GM12878 (cell line): ENCODE data around the gene ZFP1. TPM values are rescaled to one million over a fixed set of nuclear protein-coding genes. Genes with fewer than 3 reads are reported as not detected.

Experiments used
- ATAC-seq: fragments of 200-7000 bp; cut with Tn5 transposase; 3 replicates; pipeline ENCODE4 v1.9.1; 2020; ENCODE audit warnings: mild to moderate bottlenecking, moderate library complexity
- BruUV-seq: library from RNA; stranded (reverse); fragments of 400-500 nt; replicated peaks from 2 replicates; lab custom pipeline; 2021; lab: Mats Ljungman, UMichigan
- CTCF ChIA-PET: fragments of 300-600 bp; sonication (Branson Sonifier 250); formaldehyde crosslinking; extraction: SDS; loops from one replicate; lab custom pipeline; 2021; ENCODE audit warnings: inconsistent platforms; lab: Yijun Ruan, JAX
- POLR2A ChIA-PET: fragments of 350-600 bp; formaldehyde crosslinking; extraction: SDS; loops from one replicate; lab custom pipeline; 2021; ENCODE audit warnings: inconsistent platforms; lab: Charles Lee
- RAD21 ChIA-PET: fragments of 300-600 bp; sonication (Branson Sonifier 250); formaldehyde crosslinking; loops from one replicate; lab custom pipeline; 2023; ENCODE audit warnings: antibody characterized with exemption; ENCODE audit not compliant: unreplicated experiment; lab: Charles Lee
- SMC1A ChIA-PET: fragments of 300-600 bp; sonication (Branson Sonifier 250); formaldehyde crosslinking; loops from one replicate; lab custom pipeline; 2023; ENCODE audit not compliant: unreplicated experiment, uncharacterized antibody; lab: Charles Lee
- DNase-seq: peaks from one replicate; pipeline ENCODE4 v3.0.0-alpha.2; 2011; ENCODE audit warnings: low read depth, low spot score
- FAIRE-seq: peaks from 3 replicates; lab custom pipeline; 2011; peaks lifted over from hg19 to GRCh38; lab: Jason Lieb, UNC
- H2AFZ ChIP-seq: 2 replicates; pipeline ENCODE4 v1.6.0; 2011; ENCODE audit warnings: low read depth, low read length, control low read depth; ENCODE audit not compliant: control insufficient read depth
- H3K27ac ChIP-seq: 2 replicates; pipeline ENCODE4 v1.5.1; 2011; ENCODE audit warnings: control low read depth; ENCODE audit not compliant: control insufficient read depth, insufficient read depth
- H3K27me3 ChIP-seq, 2 experiments: replicated peaks in 1 of 2; 2 replicates each; pipeline versions ENCODE4 v1.6.0 to v1.6.1; 2011; ENCODE audit warnings: low read length in 1 of 2; ENCODE audit not compliant: control insufficient read depth in 2 of 2, insufficient read depth in 2 of 2
- H3K36me3 ChIP-seq, 2 experiments: 2 replicates each; pipeline ENCODE4 v1.5.1; 2011; ENCODE audit warnings: low read length in 1 of 2; ENCODE audit not compliant: control insufficient read depth in 2 of 2, insufficient read depth in 2 of 2
- H3K4me1 ChIP-seq: 2 replicates; pipeline ENCODE4 v1.6.1; 2011; ENCODE audit warnings: mild to moderate bottlenecking, low read length, moderate library complexity, mixed read lengths; ENCODE audit not compliant: control insufficient read depth, insufficient read depth
- H3K4me2 ChIP-seq: 2 replicates; pipeline ENCODE4 v1.6.0; 2011; ENCODE audit warnings: control low read depth; ENCODE audit not compliant: control insufficient read depth, insufficient read depth
- H3K4me3 ChIP-seq: fragments of 200-600 bp; sonication (generic); 2 replicates; pipeline ENCODE4 v1.5.1; 2016
- H3K79me2 ChIP-seq: 2 replicates; pipeline ENCODE4 v1.6.0; 2011; ENCODE audit warnings: low read length; ENCODE audit not compliant: control insufficient read depth, insufficient read depth
- H3K9ac ChIP-seq: 2 replicates; pipeline ENCODE4 v1.8.0; 2011; ENCODE audit warnings: low read length, control low read depth, mixed read lengths; ENCODE audit not compliant: control insufficient read depth, insufficient read depth
- H3K9me3 ChIP-seq: replicated peaks from 3 replicates; pipeline ENCODE4 v1.5.1; 2011; ENCODE audit warnings: mild to moderate bottlenecking, low read length; ENCODE audit not compliant: control insufficient read depth, insufficient read depth
- H4K20me1 ChIP-seq: 2 replicates; pipeline ENCODE4 v1.6.0; 2011; ENCODE audit not compliant: control insufficient read depth, insufficient read depth
- CREB1 ChIP-seq: IDR thresholded peaks from 2 replicates; pipeline ENCODE4 v1.6.1; 2012; ENCODE audit warnings: low read depth, mild to moderate bottlenecking, inconsistent platforms
- IRF5 ChIP-seq: fragments of 450-650 bp; IDR thresholded peaks from 2 replicates; pipeline ENCODE4 v1.6.1; 2017; ENCODE audit warnings: borderline replicate concordance
- STAT3 ChIP-seq: IDR thresholded peaks from 2 replicates; pipeline ENCODE4 v1.6.1; 2011; ENCODE audit warnings: low read depth, low read length, improper control_type of control experiment
- WGBS: methylation state at CpG from one replicate; pipeline ENCODE4 v1.1.6; 2016; ENCODE audit warnings: low lambda C conversion rate; ENCODE audit not compliant: insufficient replicate concordance, insufficient coverage; ENCODE audit errors: missing lambda C conversion rate; 5-methylcytosine and 5-hydroxymethylcytosine counted together
- in situ Hi-C: fragments of 300-500 bp; cut with MboI; formaldehyde crosslinking; loops from 9 replicates; pipeline ENCODE4 v1.14.3; 2018; ENCODE audit warnings: mixed read lengths
- intact Hi-C: fragments of 100-400 bp; cut with micrococcal nuclease; formaldehyde crosslinking; loops from one replicate; pipeline ENCODE4 v1.14.2; 2022; ENCODE audit not compliant: unreplicated experiment
- polyA plus RNA-seq, 11 experiments: library from polyadenylated mRNA; depleted of rRNA in 4 of 11; unstranded in 6 of 11; stranded (reverse) in 5 of 11; fragments of >200 nt; fragmentation: Nextera tagmentation in 4 of 11; fragmentation: Illumina TruSeq in 1 of 11; extraction: Ambion mirVana in 4 of 11; extraction: Trizol in 1 of 11; gene quantifications; 1 replicate in 1 of 11; 2 replicates in 10 of 11; pipeline versions ENCODE4 v1.2.1 to v1.2.3, GENCODE V29; 2011 to 2016; ENCODE audit warnings: inconsistent platforms in 2 of 11, missing spikeins in 2 of 11, low read depth in 1 of 11
- total RNA-seq, 4 experiments: library from RNA; depleted of rRNA in 3 of 4; stranded (reverse); fragments of >200 nt in 3 of 4; fragmentation: Illumina TruSeq in 1 of 4; extraction: Trizol in 1 of 4; gene quantifications; 2 replicates each; pipeline versions ENCODE4 v1.2.1 to v1.2.3, GENCODE V29; 2013 to 2021

The ZFP1 gene
- total and polyA plus RNA-seq, 10 of the 15 experiments (the other 5 are each of a cell fraction or from before 2014, with no cell fraction given): 3.5 to 17.6 (median 14.7) TPM

DNA sequence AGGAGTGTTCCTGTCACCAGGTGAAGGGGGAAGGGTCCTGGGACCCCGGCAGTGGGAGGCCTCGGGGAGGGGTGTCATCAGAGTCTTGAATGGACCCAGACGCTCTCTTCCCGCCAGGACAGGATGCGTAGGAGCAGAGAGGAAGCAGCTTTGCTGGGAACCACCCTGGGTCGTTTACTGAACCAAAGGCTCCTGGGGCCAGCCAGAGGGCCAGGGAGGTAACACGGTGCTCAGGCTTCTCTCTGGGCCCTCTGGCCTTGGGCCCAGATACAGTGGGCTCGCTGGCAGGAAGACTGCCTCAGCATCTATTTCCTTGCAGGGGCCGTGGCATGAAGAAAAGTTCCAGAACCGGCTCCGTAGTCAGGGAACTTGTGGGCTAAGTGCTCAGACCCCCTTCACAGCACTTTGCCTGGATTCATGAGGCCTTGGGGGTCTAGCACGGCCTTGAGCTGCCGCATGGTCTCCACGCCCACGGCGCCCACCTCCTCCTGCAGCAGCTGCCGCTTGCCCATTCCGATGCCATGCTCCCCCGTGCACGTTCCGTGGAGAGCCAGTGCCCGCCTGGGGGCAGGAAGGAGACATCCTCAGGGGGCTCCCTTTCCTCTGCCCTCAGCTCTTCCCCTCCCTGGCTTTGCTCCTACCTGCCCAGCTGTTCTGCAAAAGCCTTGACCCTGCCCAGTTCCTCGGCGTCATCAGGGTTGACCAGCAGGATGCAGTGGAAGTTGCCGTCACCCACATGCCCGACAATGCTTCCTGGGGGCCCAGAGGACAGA lies 36.2 kb upstream of the ZFP1 start:
- no peaks in the 10 kb centered on the region for H4K20me1 ChIP-seq
- no TSS peak for BruUV-seq
- no peak overlapping the region for H3K9ac ChIP-seq
- RAD21 ChIA-PET: interaction anchor here (0.9 to 4.9 kb wide), 17 partner anchors 8 to 299 kb away, joined by 3 to 92 read pairs (median 8); partner anchors contain the start of genes WDR59 and ZNRF1
- H3K27me3 ChIP-seq: no peaks in the 10 kb centered on the region
- H3K27ac ChIP-seq: no peak overlapping the region
- DNase-seq (no peak), ATAC-seq (no peak), FAIRE-seq (no peak)
- no peak for TF ChIP-seq STAT3
- no peak for TF ChIP-seq CREB1
- TF ChIP-seq IRF5: no peak
- H3K4me1 ChIP-seq: peaks cover 36% of the 10 kb centered on the region
- SMC1A ChIA-PET: interaction anchor here (0.8 to 6.7 kb wide), 21 partner anchors 8 to 402 kb away, joined by 3 to 69 read pairs (median 4); partner anchors contain the start of gene ZNRF1
- WGBS: 44% methylated on average over 26 of the region's 26 CpGs
- H3K4me3 ChIP-seq: no peak overlapping the region
- H3K9me3 ChIP-seq: no peaks in the 10 kb centered on the region
- H3K36me3 ChIP-seq: no peaks in the 10 kb centered on the region; a peak in 1 of 4 replicates
- H2AFZ ChIP-seq: no peak overlapping the region
- CTCF ChIA-PET: interaction anchor here (0.6 to 6.7 kb wide), 39 partner anchors 9 to 1356 kb away, joined by 3 to 90 read pairs (median 6); partner anchors contain the start of genes MLKL, WDR59 and ZNRF1
- POLR2A ChIA-PET: interaction anchor here (0.9 to 1.8 kb wide), 4 partner anchors 99 to 249 kb away, joined by 3 to 13 read pairs (median 4); partner anchors contain the start of gene ZNRF1
- no peaks in the 10 kb centered on the region for H3K79me2 ChIP-seq
- in situ Hi-C loops (no loop called here), intact Hi-C loops (loop anchor here (1.0 to 5.0 kb wide), 6 partner anchors 35 to 403 kb away; no protein-coding TSS in a partner anchor)
- H3K4me2 ChIP-seq: no peak overlapping the region
